ENCODE measurements around the gene RPL18. TPM values are rescaled to one million over a fixed set of nuclear protein-coding genes. Genes with fewer than 3 reads are reported as not detected.

RPL18 gene
- total RNA-seq, 1 donor from 2014 or later, result 997 TPM

GRCh38 chr19:48623556-48624066 is 4.6 kb upstream of the RPL18 start:
- H3K27ac ChIP-seq, result peak overlapping the region; percentile 70
- H3K27me3 ChIP-seq (ENCODE audit: low read depth), result no peaks in the 10 kb centered on the region
- H3K36me3 ChIP-seq, result peaks cover 12% of the 10 kb centered on the region
- intact Hi-C loops (cut with DNase I), result no loop called here
- ATAC-seq, result no peak
- DNase-seq, result no peak
- H3K4me3 ChIP-seq, result peak overlapping the region; percentile 56
- no peaks in the 10 kb centered on the region for H3K9me3 ChIP-seq
- TF ChIP-seq, protein P1, sequence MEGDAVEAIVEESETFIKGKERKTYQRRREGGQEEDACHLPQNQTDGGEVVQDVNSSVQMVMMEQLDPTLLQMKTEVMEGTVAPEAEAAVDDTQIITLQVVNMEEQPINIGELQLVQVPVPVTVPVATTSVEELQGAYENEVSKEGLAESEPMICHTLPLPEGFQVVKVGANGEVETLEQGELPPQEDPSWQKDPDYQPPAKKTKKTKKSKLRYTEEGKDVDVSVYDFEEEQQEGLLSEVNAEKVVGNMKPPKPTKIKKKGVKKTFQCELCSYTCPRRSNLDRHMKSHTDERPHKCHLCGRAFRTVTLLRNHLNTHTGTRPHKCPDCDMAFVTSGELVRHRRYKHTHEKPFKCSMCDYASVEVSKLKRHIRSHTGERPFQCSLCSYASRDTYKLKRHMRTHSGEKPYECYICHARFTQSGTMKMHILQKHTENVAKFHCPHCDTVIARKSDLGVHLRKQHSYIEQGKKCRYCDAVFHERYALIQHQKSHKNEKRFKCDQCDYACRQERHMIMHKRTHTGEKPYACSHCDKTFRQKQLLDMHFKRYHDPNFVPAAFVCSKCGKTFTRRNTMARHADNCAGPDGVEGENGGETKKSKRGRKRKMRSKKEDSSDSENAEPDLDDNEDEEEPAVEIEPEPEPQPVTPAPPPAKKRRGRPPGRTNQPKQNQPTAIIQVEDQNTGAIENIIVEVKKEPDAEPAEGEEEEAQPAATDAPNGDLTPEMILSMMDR (IDR thresholded peaks at IDR 0.05), result no peak
- peaks cover 32% of the 10 kb centered on the region for H3K4me1 ChIP-seq

DNA sequence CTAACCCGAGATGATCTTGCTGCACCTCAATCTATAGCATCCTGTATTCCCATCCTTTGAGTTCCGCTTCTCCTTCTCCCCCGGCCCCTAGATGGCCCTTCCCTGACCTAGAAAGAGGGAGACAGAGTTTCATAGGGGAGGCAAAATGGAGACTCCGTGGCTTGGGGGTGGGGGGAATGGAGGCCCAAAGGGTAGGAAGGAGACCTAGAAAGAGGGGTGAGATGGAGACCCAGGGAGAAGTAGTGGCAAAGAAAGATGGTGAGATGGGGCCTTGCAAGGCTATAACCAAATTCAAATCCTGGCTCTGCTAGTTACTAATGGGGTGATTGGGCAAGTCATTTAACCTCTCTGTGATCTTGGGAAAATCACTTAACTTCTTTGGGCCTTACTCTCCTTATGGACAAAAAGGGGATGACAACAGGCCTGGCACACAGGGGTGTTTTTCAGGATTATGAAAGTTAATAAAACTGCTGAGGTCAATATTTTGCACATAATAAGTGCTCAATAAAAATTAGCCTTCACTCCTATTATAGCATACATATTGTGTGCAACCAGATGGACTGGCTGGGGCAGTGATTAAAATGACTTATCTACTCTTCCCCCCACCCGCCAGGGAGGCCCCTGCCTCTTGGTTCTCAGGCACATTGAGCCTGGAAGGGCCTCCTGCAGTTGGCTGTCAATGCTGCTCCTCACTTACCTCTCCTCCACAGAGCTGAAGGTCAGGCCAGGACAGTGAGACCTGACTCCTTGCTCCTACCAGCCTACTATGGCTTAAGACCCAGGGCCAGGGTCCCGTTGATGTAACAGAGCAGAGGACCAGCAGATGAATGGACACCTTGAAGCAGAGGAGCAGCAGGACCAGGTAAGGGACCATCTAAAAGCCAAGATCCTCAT is 961 bp upstream of the RPL18 start:
- Histone ChIP-seq H3K4me3 (peak overlapping the region; percentile 72), H3K27ac (peak overlapping the region; percentile 86), H3K4me1 (peaks cover 62% of the 10 kb centered on the region), H3K9me3 (no peaks in the 10 kb centered on the region), H3K36me3 (peaks cover 29% of the 10 kb centered on the region), H3K27me3 (ENCODE audit: low read depth) (no peaks in the 10 kb centered on the region)
- ATAC-seq (no peak), DNase-seq (no peak)
- TF ChIP-seq, protein P1 (IDR thresholded peaks at IDR 0.05), result no peak
- intact Hi-C loops (cut with DNase I), result no loop called here

GRCh38 chr19:48618278-48618915 is 581 bp downstream of the RPL18 start:
- no peaks in the 10 kb centered on the region for H3K9me3 ChIP-seq
- no peak for ATAC-seq
- H3K4me1 ChIP-seq, result peaks cover 49% of the 10 kb centered on the region
- TF ChIP-seq, protein P1 (IDR thresholded peaks at IDR 0.05), result no peak
- H3K36me3 ChIP-seq, result peaks cover 32% of the 10 kb centered on the region
- no peaks in the 10 kb centered on the region for H3K27me3 ChIP-seq (ENCODE audit: low read depth)
- peak overlapping the region; percentile 72 for H3K4me3 ChIP-seq
- intact Hi-C loops (cut with DNase I), result no loop called here
- H3K27ac ChIP-seq, result peak overlapping the region; percentile 86
- no peak for DNase-seq

- ATAC-seq (no peak), DNase-seq (no peak)
- no peaks in the 10 kb centered on the region for H3K27me3 ChIP-seq (ENCODE audit: low read depth)
- TF ChIP-seq, protein P1 (IDR thresholded peaks at IDR 0.05), result no peak
- intact Hi-C loops (cut with DNase I), result no loop called here
- peaks cover 41% of the 10 kb centered on the region for H3K4me1 ChIP-seq
- peak overlapping the region; percentile 72 for H3K4me3 ChIP-seq
- no peaks in the 10 kb centered on the region for H3K9me3 ChIP-seq
- H3K36me3 ChIP-seq, result peaks cover 32% of the 10 kb centered on the region
- peak overlapping the region; percentile 86 for H3K27ac ChIP-seq
These were observed 1.6 kb downstream of the RPL18 start for GRCh38 chr19:48617146-48617937.

DNA sequence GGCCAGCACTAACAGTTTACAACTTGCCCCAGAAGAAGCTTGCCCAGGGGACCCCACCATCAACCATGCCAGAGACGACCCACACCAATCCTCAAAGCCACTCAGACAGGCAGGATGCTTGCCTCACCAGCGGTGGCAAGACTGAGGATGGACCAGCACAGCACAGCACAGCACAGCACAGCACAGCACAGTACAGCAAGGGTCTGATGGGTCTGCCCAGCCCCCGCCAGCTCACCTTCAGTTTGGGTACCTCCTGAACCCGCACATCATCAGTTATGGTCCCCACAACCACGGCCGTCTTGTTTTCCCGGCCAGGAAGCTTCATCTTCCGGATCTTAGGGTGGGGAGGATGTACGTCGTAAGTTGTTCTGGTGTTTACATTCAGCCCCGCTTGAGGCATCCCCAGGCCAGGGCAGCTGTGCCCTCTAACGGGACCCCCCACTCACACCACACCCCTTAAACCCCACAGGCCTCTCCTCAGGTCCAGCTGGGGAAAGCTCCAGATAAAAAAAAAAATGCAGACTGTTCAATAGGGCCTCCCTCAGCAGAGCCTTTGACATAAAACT is 2.4 kb downstream of the RPL18 start:
- Histone ChIP-seq H3K4me1 (peaks cover 41% of the 10 kb centered on the region), H3K4me3 (peak overlapping the region; percentile 72), H3K36me3 (peaks cover 32% of the 10 kb centered on the region), H3K27ac (peak overlapping the region; percentile 81), H3K9me3 (no peaks in the 10 kb centered on the region), H3K27me3 (ENCODE audit: low read depth) (no peaks in the 10 kb centered on the region)
- intact Hi-C loops (cut with DNase I), result no loop called here
- TF ChIP-seq, protein P1 (IDR thresholded peaks at IDR 0.05), result no peak
- no peak for DNase-seq
- ATAC-seq, result no peak

All from lower lobe of right lung (tissue), 2 donors.